ENCODE results near the gene SBNO2.

The SBNO2 gene

GRCh38 chr19:1113030-1113985 lies 60.8 kb downstream of the SBNO2 start:
- peak; percentile 67 for DNase-seq (ENCODE audit: low read depth)
- no peak overlapping the region for H3K4me3 ChIP-seq (ENCODE audit: low read depth, low read length)

GRCh38 chr19:1112268-1113029 lies 61.6 kb downstream of the SBNO2 start:
- peak; percentile 82 for DNase-seq (ENCODE audit: low read depth)
- H3K4me3 ChIP-seq (ENCODE audit: low read depth, low read length), result peak overlapping the region; percentile 48
- no peak for TF ChIP-seq CTCF (IDR thresholded peaks at IDR 0.05; ENCODE audit: control insufficient read depth, extremely low read depth, insufficient read depth)

More at GRCh38 chr19:1113030-1113985, 60.8 kb downstream of the SBNO2 start:
- TF ChIP-seq CTCF (IDR thresholded peaks at IDR 0.05; ENCODE audit: control insufficient read depth, extremely low read depth, insufficient read depth), result peak; percentile 81

GRCh38 chr19:1111641-1112267 lies 62.3 kb downstream of the SBNO2 start:
- TF ChIP-seq CTCF (IDR thresholded peaks at IDR 0.05; ENCODE audit: control insufficient read depth, extremely low read depth, insufficient read depth), result no peak
- DNase-seq (ENCODE audit: low read depth), result no peak
- peak overlapping the region; percentile 48 for H3K4me3 ChIP-seq (ENCODE audit: low read depth, low read length)

GRCh38 chr19:1110809-1111640 lies 63.0 kb downstream of the SBNO2 start:
- H3K4me3 ChIP-seq (ENCODE audit: low read depth, low read length), result peak overlapping the region; percentile 48
- TF ChIP-seq CTCF (IDR thresholded peaks at IDR 0.05; ENCODE audit: control insufficient read depth, extremely low read depth, insufficient read depth), result no peak
- DNase-seq (ENCODE audit: low read depth), result no peak

GRCh38 chr19:1109697-1110671 lies 64.1 kb downstream of the SBNO2 start:
- H3K4me3 ChIP-seq (ENCODE audit: low read depth, low read length), result no peak overlapping the region
- no peak for DNase-seq (ENCODE audit: low read depth)
- no peak for TF ChIP-seq CTCF (IDR thresholded peaks at IDR 0.05; ENCODE audit: control insufficient read depth, extremely low read depth, insufficient read depth)

Measured in LNCaP clone FGC (cell line).